K562 (cell line): ENCODE data around the gene ARHGEF12. TPM values are rescaled to one million over a fixed set of nuclear protein-coding genes. Genes with fewer than 3 reads are reported as not detected.

ENCODE experiments used
- BRF1 ChIP-seq: IDR thresholded peaks from 3 replicates; pipeline ENCODE4 v1.6.1; 2011; ENCODE audit warnings: borderline replicate concordance, mild to moderate bottlenecking; ENCODE audit not compliant: insufficient read length; ENCODE audit errors: extremely low read depth
- ELF4 ChIP-seq: fragments of 450-650 bp; formaldehyde crosslinking; IDR thresholded peaks from 2 replicates; pipeline ENCODE4 v1.4.0; 2022; ENCODE audit warnings: missing genetic modification characterization
- ESRRA ChIP-seq: fragments of 450-650 bp; IDR thresholded peaks from 2 replicates; pipeline ENCODE4 v1.6.1; 2014; ENCODE audit warnings: low read depth, mild to moderate bottlenecking, moderate library complexity, borderline replicate concordance
- FOXP4 ChIP-seq: sonication (generic); formaldehyde crosslinking; IDR thresholded peaks from 2 replicates; pipeline ENCODE4 v1.8.0; 2022; ENCODE audit warnings: mild to moderate bottlenecking, missing genetic modification reagents, borderline replicate concordance
- HES1 ChIP-seq: fragments of 450-650 bp; IDR thresholded peaks from 2 replicates; pipeline ENCODE4 v1.6.1; 2016; ENCODE audit warnings: low read depth, mild to moderate bottlenecking, moderate library complexity
- HMG20B ChIP-seq: fragments of 250-450 bp; sonication (Bioruptor Pico); IDR thresholded peaks from 2 replicates; pipeline ENCODE4 v1.5.0; 2021; ENCODE audit warnings: mild to moderate bottlenecking
- KAT7 ChIP-seq: sonication (generic); formaldehyde crosslinking; IDR thresholded peaks from 2 replicates; pipeline ENCODE4 v1.8.0; 2022; ENCODE audit warnings: missing genetic modification reagents, mild to moderate bottlenecking, borderline replicate concordance
- NCOA4 ChIP-seq: fragments of 450-650 bp; IDR thresholded peaks from 2 replicates; pipeline ENCODE4 v1.6.1; 2018; ENCODE audit warnings: mild to moderate bottlenecking; ENCODE audit not compliant: partially characterized antibody
- OTX1 ChIP-seq: fragments of 450-650 bp; formaldehyde crosslinking; IDR thresholded peaks from 2 replicates; pipeline ENCODE4 v1.4.0; 2022; ENCODE audit warnings: mild to moderate bottlenecking
- PPARD ChIP-seq: fragments of 250-450 bp; sonication (Bioruptor Pico); IDR thresholded peaks from 2 replicates; pipeline ENCODE4 v1.8.0; 2022; ENCODE audit warnings: inconsistent platforms, mild to moderate bottlenecking, moderate library complexity
- RBBP5 ChIP-seq: fragments of 200-600 bp; sonication (generic); IDR thresholded peaks from 2 replicates; pipeline ENCODE4 v1.6.1; 2012; ENCODE audit warnings: borderline replicate concordance, mild to moderate bottlenecking, low read length, control low read depth, inconsistent platforms; ENCODE audit not compliant: insufficient read depth, poor library complexity, severe bottlenecking
- SAP30 ChIP-seq: fragments of 200-600 bp; sonication (generic); IDR thresholded peaks from 2 replicates; pipeline ENCODE4 v1.6.1; 2012; ENCODE audit warnings: borderline replicate concordance, low read depth, mild to moderate bottlenecking, moderate library complexity, low read length, control low read depth, inconsistent platforms; ENCODE audit not compliant: insufficient read depth, poor library complexity, severe bottlenecking
- SNRNP70 ChIP-seq: fragments of 200-400 bp; formaldehyde crosslinking; optimal IDR thresholded peaks from 2 replicates; pipeline ENCODE3; 2017; ENCODE audit warnings: low read depth, low read length
- SREBF1 ChIP-seq: fragments of 150-350 bp; IDR thresholded peaks from 2 replicates; pipeline ENCODE4 v1.6.1; 2014; ENCODE audit warnings: antibody characterized with exemption, low read depth, low read length, borderline replicate concordance
- SRSF1 ChIP-seq: fragments of 200-400 bp; formaldehyde crosslinking; IDR thresholded peaks from 2 replicates; pipeline ENCODE4 v1.6.1; 2017; ENCODE audit warnings: mild to moderate bottlenecking, low read depth, low read length, moderate library complexity
- THAP7 ChIP-seq: fragments of 250-450 bp; sonication (Bioruptor Pico); IDR thresholded peaks from 2 replicates; pipeline ENCODE4 v1.5.0; 2021
- ZNF134 ChIP-seq: fragments of 250-450 bp; sonication (Bioruptor Pico); conservative IDR thresholded peaks from 2 replicates; pipeline ENCODE4 v1.4.0; 2020
- ZNF639 ChIP-seq, 2 experiments: fragments of 200-800 bp in 1 of 2; sonication (Bioruptor generic) in 1 of 2; sonication (generic) in 1 of 2; formaldehyde crosslinking in 1 of 2; IDR thresholded peaks in 1 of 2; conservative IDR thresholded peaks in 1 of 2; 2 replicates each; pipeline versions ENCODE4 v1.5.0 to v1.6.1; 2016 to 2020; ENCODE audit warnings: missing compliant biosample characterization in 1 of 2, missing genetic modification characterization in 1 of 2, missing genetic modification reagents in 1 of 2
- polyA plus RNA-seq, 8 experiments: library from polyadenylated mRNA; depleted of rRNA in 4 of 8; stranded (reverse) in 5 of 8; unstranded in 3 of 8; fragments of >200 nt; fragmentation: Nextera tagmentation in 2 of 8; fragmentation: Illumina TruSeq in 1 of 8; extraction: Ambion mirVana in 2 of 8; extraction: Trizol in 1 of 8; gene quantifications; 2 replicates each; pipeline versions ENCODE4 v1.2.1 to v1.2.3, GENCODE V29; 2011 to 2014; ENCODE audit warnings: inconsistent platforms in 1 of 8, missing spikeins in 1 of 8
- total RNA-seq, 7 experiments: library from RNA; depleted of rRNA in 6 of 7; stranded (reverse); fragments of >200 nt in 6 of 7; fragmentation: Illumina TruSeq in 2 of 7; extraction: Trizol in 2 of 7; gene quantifications; 2 replicates each; pipeline versions ENCODE4 v1.2.1 to v1.2.3, GENCODE V29; 2011 to 2021; ENCODE audit warnings: low replicate concordance in 1 of 7

Gene ARHGEF12
- total and polyA plus RNA-seq, 9 of the 15 experiments (the other 6 are each of a cell fraction or from before 2014, with no cell fraction given): 3.5 to 51.7 (median 29.5) TPM

- TF ChIP-seq ZNF639 (CRISPR knock-in tag; conservative IDR thresholded peaks at IDR 0.05 in 1 of 2, IDR thresholded peaks at IDR 0.05 in 1 of 2) (peak in 1 of 2 experiments; percentile 96; a peak in 2 of 4 replicates), KAT7 (CRISPR knock-in tag) (no peak), SRSF1 (0 out of 2 replicates have a peak, but pooled peaks have one; percentile 55), NCOA4 (no peak), BRF1 (no peak), HES1 (no peak), ESRRA (peak; percentile 65; the same call in 1 of the 2 replicates), ELF4 (CRISPR knock-in tag) (no peak), FOXP4 (CRISPR knock-in tag) (no peak), SNRNP70 (no peak), ZNF134 (no peak), RBBP5 (peak; percentile 40), OTX1 (0 out of 2 replicates have a peak, but pooled peaks have one; percentile 62), SREBF1 (no peak), SAP30 (no peak), THAP7 (CRISPR knock-in tag) (no peak), PPARD (CRISPR knock-in tag) (no peak), HMG20B (CRISPR knock-in tag) (no peak)
Measured at GRCh38 chr11:120335908-120336640, at the start of gene ARHGEF12 (continued).
